Uterus (tissue), 4 donors: ENCODE data around the gene KLHL30. TPM values are rescaled to one million over a fixed set of nuclear protein-coding genes. Genes with fewer than 3 reads are reported as not detected.

Experiments used
- DNase-seq, 2 donors: peaks; one replicate each; pipeline ENCODE4 v3.0.0-alpha.2; 2019 to 2020
- H3K27ac ChIP-seq, 2 donors: fragments of 200-600 bp; sonication (generic); 1 replicate in 1 of 2; 2 replicates in 1 of 2; pipeline ENCODE4 v1.5.1; 2016 to 2018
- H3K27me3 ChIP-seq, 2 donors: fragments of 200-600 bp; sonication (generic); one replicate each; pipeline ENCODE4 v1.5.1; 2018 to 2019; ENCODE audit warnings: control low read depth in 1 of 2
- H3K36me3 ChIP-seq, 2 donors: fragments of 200-600 bp; sonication (generic); one replicate each; pipeline ENCODE4 v1.5.1; 2019; ENCODE audit warnings: control low read depth in 1 of 2
- H3K4me1 ChIP-seq, 2 donors: fragments of 200-600 bp; sonication (generic); one replicate each; pipeline ENCODE4 v1.5.1; 2018 to 2019; ENCODE audit warnings: control low read depth in 1 of 2
- H3K4me3 ChIP-seq, 2 donors: fragments of 200-600 bp; sonication (generic); 1 replicate in 1 of 2; 2 replicates in 1 of 2; pipeline ENCODE4 v1.5.1; 2018 to 2019; ENCODE audit warnings: mild to moderate bottlenecking in 1 of 2
- H3K9me3 ChIP-seq, 2 donors: fragments of 200-600 bp; sonication (generic); one replicate each; pipeline ENCODE4 v1.5.1; 2019; ENCODE audit warnings: control low read depth in 1 of 2
- POLR2A ChIP-seq, 2 donors: fragments of 450-650 bp; IDR thresholded peaks; one replicate each; pipeline ENCODE4 v1.6.1; 2016; ENCODE audit warnings: antibody characterized with exemption in 2 of 2, mild to moderate bottlenecking in 1 of 2, moderate library complexity in 1 of 2
- intact Hi-C: fragments of 100-400 bp; cut with DNase I; formaldehyde crosslinking; loops from one replicate; pipeline ENCODE4 v1.15.1; 2023; ENCODE audit warnings: low total_unique reads
- total RNA-seq, 4 donors: library from RNA; depleted of rRNA in 3 of 4; stranded (reverse); fragments of >200 nt in 3 of 4; gene quantifications; one replicate each; pipeline versions ENCODE4 v1.1.0 to v1.2.4, GENCODE V29; 2014 to 2023
- TF ChIP-seq, protein P1 (sequence below), 4 experiments: fragments of 200-600 bp in 2 of 4; fragments of 450-650 bp in 2 of 4; sonication (generic) in 2 of 4; IDR thresholded peaks; one replicate each; pipeline ENCODE4 v1.5.1; 2016 to 2019; ENCODE audit warnings: antibody characterized with exemption in 4 of 4, mild to moderate bottlenecking in 2 of 4, moderate library complexity in 1 of 4
- donor health status: DM: yes; HTN: yes; CAD: no.

KLHL30 gene
- total RNA-seq, 4 donors from 2014 or later, result under 0.01 to 3.3 (median 0.62) TPM; not detected in 1

DNA sequence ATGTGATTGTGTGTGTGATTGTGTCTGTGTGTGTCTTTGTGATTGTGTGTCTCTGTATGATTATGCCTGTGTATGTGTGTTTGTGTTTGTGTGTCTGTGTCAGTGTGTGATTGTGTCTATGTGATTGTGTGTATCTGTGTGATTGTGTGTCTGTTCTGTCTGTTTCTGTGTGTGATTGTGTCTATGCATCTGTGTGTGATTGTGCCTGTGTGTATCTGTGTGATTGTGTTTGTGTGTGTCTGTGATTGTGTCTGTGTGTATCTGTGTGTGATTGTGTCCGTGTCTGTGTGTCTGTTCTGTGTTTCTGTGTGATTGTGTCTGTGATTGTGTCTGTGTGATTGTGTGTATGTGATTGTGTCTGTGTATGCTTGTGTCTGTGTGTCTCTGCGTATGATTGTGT, 12.1 kb upstream of the KLHL30 start:
- DNase-seq, result no peak
- intact Hi-C loops, result no loop called here
- no peaks in the 10 kb centered on the region for H3K4me1 ChIP-seq

DNA sequence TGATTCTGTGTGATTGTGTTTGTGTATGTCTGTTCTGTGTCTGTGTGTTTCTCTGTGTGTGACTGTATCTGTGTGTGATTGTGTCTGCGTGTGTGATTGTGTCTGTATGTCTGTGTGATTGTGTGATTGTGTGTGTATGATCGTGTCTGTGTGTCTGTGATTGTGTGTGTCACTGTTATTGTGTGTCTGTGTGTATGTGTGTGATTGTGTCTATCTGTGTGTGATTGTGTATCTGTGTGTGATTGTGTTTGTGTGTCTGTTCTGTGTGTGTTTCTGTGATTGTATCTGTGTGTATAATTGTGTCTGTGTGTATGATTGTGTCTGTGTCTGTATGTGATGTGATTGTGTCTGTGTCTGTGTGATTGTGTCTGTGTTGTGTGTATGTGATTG, 11.7 kb upstream of the KLHL30 start:
- H3K27ac ChIP-seq, result no peak overlapping the region
- H3K9me3 ChIP-seq, result no peaks in the 10 kb centered on the region
- H3K36me3 ChIP-seq, result no peaks in the 10 kb centered on the region
- no peak for TF ChIP-seq POLR2A (IDR thresholded peaks at IDR 0.05)
- TF ChIP-seq, protein P1, sequence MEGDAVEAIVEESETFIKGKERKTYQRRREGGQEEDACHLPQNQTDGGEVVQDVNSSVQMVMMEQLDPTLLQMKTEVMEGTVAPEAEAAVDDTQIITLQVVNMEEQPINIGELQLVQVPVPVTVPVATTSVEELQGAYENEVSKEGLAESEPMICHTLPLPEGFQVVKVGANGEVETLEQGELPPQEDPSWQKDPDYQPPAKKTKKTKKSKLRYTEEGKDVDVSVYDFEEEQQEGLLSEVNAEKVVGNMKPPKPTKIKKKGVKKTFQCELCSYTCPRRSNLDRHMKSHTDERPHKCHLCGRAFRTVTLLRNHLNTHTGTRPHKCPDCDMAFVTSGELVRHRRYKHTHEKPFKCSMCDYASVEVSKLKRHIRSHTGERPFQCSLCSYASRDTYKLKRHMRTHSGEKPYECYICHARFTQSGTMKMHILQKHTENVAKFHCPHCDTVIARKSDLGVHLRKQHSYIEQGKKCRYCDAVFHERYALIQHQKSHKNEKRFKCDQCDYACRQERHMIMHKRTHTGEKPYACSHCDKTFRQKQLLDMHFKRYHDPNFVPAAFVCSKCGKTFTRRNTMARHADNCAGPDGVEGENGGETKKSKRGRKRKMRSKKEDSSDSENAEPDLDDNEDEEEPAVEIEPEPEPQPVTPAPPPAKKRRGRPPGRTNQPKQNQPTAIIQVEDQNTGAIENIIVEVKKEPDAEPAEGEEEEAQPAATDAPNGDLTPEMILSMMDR (IDR thresholded peaks at IDR 0.05), result no peak
- DNase-seq, result no peak
- H3K27me3 ChIP-seq, result no peaks in the 10 kb centered on the region
- no peaks in the 10 kb centered on the region for H3K4me1 ChIP-seq
- intact Hi-C loops, result no loop called here
- no peak overlapping the region for H3K4me3 ChIP-seq

More for the DNA sequence above, 12.1 kb upstream of the KLHL30 start:
- no peaks in the 10 kb centered on the region for H3K27me3 ChIP-seq
- TF ChIP-seq, protein P1 (IDR thresholded peaks at IDR 0.05), result no peak
- TF ChIP-seq POLR2A (IDR thresholded peaks at IDR 0.05), result no peak
- no peaks in the 10 kb centered on the region for H3K9me3 ChIP-seq
- H3K27ac ChIP-seq, result no peak overlapping the region
- no peaks in the 10 kb centered on the region for H3K36me3 ChIP-seq
- no peak overlapping the region for H3K4me3 ChIP-seq

DNA sequence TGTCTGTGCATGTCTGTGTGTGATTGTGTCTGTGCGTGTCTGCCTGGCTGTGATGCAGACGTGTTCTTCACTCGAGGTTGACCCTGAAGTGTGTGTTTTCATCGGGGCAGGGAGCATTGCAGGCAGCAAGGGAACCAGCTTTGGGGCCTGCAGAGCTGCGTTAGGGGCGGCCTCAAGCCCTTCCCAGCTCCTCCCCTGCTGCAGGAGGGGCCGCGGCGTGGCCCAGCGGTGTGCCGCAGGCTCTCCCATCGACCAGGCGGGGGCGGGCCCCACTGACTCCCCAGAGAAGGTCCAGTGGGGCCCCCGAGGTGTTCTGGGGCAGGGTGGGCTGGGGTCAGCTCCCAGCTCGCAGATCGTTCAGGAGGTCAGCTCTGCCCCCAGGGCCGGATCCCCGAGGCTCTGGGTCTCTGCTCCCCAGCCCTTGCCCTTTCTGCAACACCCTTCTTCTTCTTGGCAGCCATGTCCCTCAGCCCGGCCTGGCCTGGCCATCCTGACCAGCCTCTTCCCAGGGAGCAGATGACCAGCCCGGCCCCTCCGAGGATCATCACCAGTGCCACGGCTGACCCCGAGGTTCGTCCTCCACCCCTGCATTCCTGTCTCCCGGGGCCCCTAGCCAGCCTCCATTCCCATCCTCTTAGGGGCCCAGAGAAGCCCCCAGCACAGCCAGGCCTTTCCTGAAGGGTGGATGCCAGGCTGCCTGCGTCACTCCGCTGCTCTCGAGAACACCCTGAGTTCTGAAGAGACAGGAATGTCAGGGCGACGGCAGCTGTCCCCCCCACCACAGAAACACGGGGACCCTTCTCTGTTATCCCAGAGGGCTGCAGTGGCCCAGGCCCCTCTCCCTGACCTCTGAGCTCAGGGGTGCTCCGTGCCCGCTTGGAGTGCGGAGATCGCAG, 11.1 kb upstream of the KLHL30 start:
- intact Hi-C loops, result no loop called here
- peak in 1 of 2 donors; percentile 36 for DNase-seq
- peak overlapping the region in 1 of 2 donors; percentile 3 for H3K27ac ChIP-seq

DNA sequence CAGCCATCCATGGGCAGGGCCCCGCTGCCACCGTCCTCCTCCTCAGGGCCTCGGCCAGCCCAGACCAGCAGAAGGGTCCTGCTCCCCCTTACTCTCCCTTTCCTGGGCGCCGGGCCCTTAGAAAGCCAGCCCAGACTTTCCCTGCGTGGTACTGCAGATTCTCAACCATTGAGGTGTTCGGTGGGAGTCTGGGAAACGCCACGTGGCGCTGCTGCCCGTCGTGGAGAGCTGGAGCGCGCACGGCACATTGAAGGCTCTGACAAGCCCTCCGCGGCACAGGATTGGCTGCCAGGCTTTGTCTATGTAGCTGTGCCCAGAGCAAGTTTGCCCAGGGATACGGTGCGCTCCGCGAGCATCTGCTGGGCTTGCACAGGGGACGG, 10.4 kb upstream of the KLHL30 start:
- H3K4me1 ChIP-seq, result no peaks in the 10 kb centered on the region
- no peak overlapping the region for H3K4me3 ChIP-seq
- DNase-seq, result no peak
- H3K27ac ChIP-seq, result peak overlapping the region in 1 of 2 donors; percentile 3
- H3K36me3 ChIP-seq, result no peaks in the 10 kb centered on the region
- TF ChIP-seq, protein P1 (IDR thresholded peaks at IDR 0.05), result no peak
- no peaks in the 10 kb centered on the region for H3K9me3 ChIP-seq
- intact Hi-C loops, result no loop called here
- H3K27me3 ChIP-seq, result no peaks in the 10 kb centered on the region

More for the DNA sequence above, 11.1 kb upstream of the KLHL30 start:
- TF ChIP-seq, protein P1 (IDR thresholded peaks at IDR 0.05), result peak in 2 of 4 experiments; percentile 11 to 19
- no peak for TF ChIP-seq POLR2A (IDR thresholded peaks at IDR 0.05)
- H3K9me3 ChIP-seq, result no peaks in the 10 kb centered on the region
- H3K27me3 ChIP-seq, result no peaks in the 10 kb centered on the region
- peak overlapping the region in 1 of 2 donors; percentile 8 for H3K4me3 ChIP-seq
- no peaks in the 10 kb centered on the region for H3K36me3 ChIP-seq
- H3K4me1 ChIP-seq, result no peaks in the 10 kb centered on the region

DNA sequence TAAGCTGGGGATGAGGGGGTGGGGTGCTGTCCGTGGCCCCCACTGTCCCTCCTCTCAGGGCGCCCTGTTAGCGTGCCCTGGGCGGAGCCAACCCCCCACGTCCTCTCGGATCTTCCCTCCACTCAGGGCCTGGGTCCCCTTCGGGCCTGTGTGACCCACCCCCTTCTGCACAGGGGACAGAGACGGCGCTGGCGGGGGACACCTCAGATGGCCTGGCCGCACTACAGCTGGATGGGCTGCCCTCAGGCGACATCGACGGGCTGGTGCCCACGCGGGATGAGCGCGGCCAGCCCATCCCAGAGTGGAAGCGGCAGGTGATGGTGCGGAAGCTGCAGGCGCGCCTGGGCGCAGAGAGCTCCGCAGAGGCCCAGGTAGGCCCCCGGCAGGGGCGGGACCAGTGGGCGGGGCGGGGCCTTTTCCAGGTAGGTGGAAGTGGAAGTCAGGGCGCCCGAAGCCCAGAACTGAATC, 9.9 kb upstream of the KLHL30 start:
- Histone ChIP-seq H3K4me1 (no peaks in the 10 kb centered on the region), H3K36me3 (no peaks in the 10 kb centered on the region), H3K9me3 (no peaks in the 10 kb centered on the region), H3K4me3 (no peak overlapping the region), H3K27ac (no peak overlapping the region), H3K27me3 (no peaks in the 10 kb centered on the region)
- TF ChIP-seq, protein P1 (IDR thresholded peaks at IDR 0.05), result no peak
- TF ChIP-seq POLR2A (IDR thresholded peaks at IDR 0.05), result no peak
- intact Hi-C loops, result no loop called here
- no peak for DNase-seq
